Fibroblast of villous mesenchyme (primary cell): Measurements from ENCODE around the gene ADAMTS4. TPM values are rescaled to one million over a fixed set of nuclear protein-coding genes. Genes with fewer than 3 reads are reported as not detected.
A peak's percentile ranks its signal among the peaks of the same experiment; 100 is the strongest.

Source experiments
- DNase-seq: peaks from one replicate; pipeline ENCODE4 v3.0.0-alpha.2; 2010; ENCODE audit warnings: low read depth
- H3K4me3 ChIP-seq: 2 replicates; pipeline ENCODE4 v1.5.1; 2011; ENCODE audit warnings: low read depth, mild to moderate bottlenecking, low read length
- CTCF ChIP-seq: IDR thresholded peaks from 2 replicates; pipeline ENCODE4 v1.5.1; 2012; ENCODE audit warnings: low read depth, mild to moderate bottlenecking, low read length; ENCODE audit not compliant: insufficient read depth
- total RNA-seq: library from RNA; depleted of rRNA; stranded (reverse); fragments of >200 nt; gene quantifications from 2 replicates; pipeline ENCODE4 v1.2.3, GENCODE V29; 2012

ADAMTS4 gene
- total RNA-seq, 1 donor: 8.2 TPM

DNA sequence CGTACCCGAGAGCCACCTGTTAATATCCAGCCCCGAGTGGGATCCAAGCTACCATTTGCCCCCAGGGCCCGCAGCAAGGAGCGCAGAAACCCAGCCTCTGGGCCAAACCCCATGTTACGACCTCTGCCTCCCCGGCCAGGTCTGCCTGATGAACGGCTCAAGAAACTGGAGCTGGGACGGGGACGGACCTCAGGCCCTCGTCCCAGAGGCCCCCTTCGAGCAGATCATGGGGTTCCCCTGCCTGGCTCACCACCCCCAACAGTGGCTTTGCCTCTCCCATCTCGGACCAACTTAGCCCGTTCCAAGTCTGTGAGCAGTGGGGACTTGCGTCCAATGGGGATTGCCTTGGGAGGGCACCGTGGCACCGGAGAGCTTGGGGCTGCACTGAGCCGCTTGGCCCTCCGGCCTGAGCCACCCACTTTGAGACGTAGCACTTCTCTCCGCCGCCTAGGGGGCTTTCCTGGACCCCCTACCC is 38.1 kb downstream of the ADAMTS4 start:
- no peak for TF ChIP-seq CTCF
- H3K4me3 ChIP-seq: no peak overlapping the region
- DNase-seq: no peak

DNA sequence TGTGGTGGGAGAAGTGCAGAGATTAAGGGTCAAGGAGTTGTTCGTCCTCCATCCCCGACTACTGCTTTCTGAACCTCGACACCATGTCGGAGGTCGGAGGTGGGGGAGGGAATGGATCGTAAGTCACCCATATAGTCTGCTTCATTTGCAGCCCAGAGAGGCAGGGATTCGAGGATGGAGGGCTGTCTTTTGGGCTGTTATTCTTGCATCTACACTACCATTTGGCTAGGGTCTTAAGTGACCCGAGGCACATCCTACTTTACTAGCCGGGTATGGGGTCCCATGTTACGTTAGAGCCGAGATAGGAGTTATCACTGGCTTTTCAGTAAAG is 39.0 kb downstream of the ADAMTS4 start:
- H3K4me3 ChIP-seq: peak overlapping the region; percentile 93
- no peak for TF ChIP-seq CTCF
- no peak for DNase-seq

- H3K4me3 ChIP-seq: peak within 1 kb of the TSS; percentile 93
- peak; percentile 88 for DNase-seq
- TF ChIP-seq CTCF: peak; percentile 46
These were observed 39.6 kb downstream of the ADAMTS4 start, which contains the start of gene USP21 for GRCh38 chr1:161159087-161159912. USP21 (plus strand) TSS chr1:161159500; CDS start chr1:161160641, 1,141 bp downstream.

DNA sequence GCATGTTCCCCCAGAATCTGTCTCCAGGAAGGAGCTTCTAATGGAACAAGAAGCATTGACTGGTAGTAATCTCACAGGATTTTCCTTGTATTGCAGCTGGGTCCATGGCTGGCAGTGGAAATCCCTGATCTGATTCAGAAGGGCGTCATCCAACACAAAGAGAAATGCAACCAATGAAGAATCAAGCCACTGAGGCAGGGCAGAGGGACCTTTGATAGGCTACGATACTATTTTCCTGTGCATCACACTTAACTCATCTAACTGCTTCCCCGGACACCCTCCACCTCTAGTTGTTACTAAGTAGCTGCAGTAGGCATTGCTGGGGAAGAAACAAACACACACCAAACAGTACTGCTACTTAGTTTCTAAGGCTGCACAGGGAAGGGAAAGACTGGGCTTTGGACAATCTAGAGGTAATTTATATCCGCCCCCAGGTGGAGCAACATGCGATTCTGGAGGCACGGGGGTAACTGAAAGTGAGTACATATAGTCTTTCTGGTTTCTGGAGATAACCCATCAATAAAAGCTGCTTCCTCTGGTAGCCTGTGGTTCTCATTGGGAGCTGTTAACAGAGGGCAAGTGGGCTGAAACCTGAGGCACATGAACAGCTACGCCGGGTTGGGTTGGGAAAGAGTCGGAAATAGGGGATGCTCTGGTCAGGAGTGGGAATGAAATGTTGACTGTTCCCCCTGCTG is 40.4 kb downstream of the ADAMTS4 start:
- peak overlapping the region; percentile 93 for H3K4me3 ChIP-seq
- TF ChIP-seq CTCF: no peak
- no peak for DNase-seq

GRCh38 chr1:161157867-161158266 is 41.0 kb downstream of the ADAMTS4 start:
- TF ChIP-seq CTCF: no peak
- no peak for DNase-seq
- no peak overlapping the region for H3K4me3 ChIP-seq

- no peak for TF ChIP-seq CTCF
- DNase-seq: peak; percentile 93
- H3K4me3 ChIP-seq: peak within 1 kb of the TSS; percentile 98
These were observed 45.0 kb downstream of the ADAMTS4 start, which contains the start of gene UFC1 for GRCh38 chr1:161153682-161154337. UFC1 (plus strand) TSS chr1:161153978; CDS start chr1:161153998, 20 bp downstream.
